GM12873 (cell line): ENCODE data around the gene ETFA.

Source experiments
- TF ChIP-seq, protein P1 (sequence below): IDR thresholded peaks from 2 replicates; pipeline ENCODE4 v1.5.1; 2012; ENCODE audit warnings: low read depth, mild to moderate bottlenecking, moderate library complexity, low read length, control low read depth; ENCODE audit not compliant: insufficient read depth; ENCODE audit errors: missing control alignments

Gene ETFA

DNA sequence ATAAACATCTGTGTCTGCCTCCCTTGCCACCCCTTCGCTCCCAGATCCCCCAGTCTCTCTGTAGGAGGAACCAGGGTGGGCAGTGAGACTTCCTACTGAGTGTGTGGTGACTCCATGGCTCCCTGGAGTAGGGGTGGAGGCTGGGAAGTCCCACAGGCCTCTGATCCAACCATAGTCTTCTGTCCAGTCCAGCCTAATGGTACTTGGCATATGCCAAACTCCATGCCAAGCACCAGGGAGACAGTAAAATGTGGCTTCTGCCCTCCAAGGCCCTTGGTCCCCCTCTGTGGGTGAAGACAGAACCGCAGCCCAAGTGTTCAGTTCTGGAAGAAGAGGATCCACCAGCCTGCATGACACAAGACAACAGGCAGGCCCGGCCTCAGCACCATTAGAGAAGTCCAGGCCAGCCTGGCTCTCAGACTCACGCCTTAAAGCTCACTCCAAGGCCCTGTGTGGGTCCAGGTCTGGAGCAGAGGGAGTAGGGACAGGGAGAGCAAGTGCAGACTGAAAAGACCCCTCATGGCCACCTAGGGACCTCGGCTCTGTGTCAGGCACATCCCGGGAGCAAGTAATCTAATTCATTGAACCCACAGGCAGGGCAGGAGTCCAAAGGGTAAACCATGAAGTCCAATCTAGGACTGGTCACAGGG, 112.7 kb downstream of the ETFA start:
- TF ChIP-seq, protein P1, sequence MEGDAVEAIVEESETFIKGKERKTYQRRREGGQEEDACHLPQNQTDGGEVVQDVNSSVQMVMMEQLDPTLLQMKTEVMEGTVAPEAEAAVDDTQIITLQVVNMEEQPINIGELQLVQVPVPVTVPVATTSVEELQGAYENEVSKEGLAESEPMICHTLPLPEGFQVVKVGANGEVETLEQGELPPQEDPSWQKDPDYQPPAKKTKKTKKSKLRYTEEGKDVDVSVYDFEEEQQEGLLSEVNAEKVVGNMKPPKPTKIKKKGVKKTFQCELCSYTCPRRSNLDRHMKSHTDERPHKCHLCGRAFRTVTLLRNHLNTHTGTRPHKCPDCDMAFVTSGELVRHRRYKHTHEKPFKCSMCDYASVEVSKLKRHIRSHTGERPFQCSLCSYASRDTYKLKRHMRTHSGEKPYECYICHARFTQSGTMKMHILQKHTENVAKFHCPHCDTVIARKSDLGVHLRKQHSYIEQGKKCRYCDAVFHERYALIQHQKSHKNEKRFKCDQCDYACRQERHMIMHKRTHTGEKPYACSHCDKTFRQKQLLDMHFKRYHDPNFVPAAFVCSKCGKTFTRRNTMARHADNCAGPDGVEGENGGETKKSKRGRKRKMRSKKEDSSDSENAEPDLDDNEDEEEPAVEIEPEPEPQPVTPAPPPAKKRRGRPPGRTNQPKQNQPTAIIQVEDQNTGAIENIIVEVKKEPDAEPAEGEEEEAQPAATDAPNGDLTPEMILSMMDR: no peak

DNA sequence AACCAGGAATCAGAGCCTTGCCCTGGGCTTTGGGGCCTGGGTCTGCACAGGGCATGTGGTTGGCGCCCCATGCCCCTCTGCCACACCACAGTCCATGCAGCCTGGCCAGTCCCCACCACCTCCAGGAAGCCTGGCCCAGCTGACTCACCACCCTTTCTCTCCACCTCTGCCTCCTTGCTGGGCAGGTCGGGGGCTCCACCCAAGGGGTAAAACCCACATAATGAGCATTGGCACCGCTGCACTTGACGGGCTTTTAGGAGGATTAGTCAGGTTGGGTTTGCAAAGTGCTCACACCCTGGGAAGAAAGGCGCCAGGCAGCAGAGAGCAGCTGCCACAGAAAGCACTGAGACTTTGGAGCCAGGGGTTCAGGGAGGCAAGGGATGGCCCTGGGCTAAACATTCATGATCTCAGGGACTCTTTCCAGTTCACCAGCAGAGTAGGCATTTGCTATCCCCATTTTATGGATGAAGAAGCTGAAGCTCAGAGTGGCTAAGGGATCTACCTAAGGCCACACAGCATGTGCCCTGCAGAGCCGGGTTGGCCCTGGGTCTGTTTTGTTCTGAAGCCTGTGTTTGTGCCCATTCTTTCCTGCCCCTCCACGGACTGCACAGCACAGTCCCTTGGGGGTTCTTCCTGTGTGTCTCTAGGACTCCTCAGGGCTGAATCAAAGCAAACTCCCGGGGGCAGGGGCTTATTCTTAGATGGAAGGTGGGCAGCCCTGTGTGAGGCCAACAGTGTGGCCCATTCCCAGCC, 113.4 kb downstream of the ETFA start:
- TF ChIP-seq, protein P1: no peak

DNA sequence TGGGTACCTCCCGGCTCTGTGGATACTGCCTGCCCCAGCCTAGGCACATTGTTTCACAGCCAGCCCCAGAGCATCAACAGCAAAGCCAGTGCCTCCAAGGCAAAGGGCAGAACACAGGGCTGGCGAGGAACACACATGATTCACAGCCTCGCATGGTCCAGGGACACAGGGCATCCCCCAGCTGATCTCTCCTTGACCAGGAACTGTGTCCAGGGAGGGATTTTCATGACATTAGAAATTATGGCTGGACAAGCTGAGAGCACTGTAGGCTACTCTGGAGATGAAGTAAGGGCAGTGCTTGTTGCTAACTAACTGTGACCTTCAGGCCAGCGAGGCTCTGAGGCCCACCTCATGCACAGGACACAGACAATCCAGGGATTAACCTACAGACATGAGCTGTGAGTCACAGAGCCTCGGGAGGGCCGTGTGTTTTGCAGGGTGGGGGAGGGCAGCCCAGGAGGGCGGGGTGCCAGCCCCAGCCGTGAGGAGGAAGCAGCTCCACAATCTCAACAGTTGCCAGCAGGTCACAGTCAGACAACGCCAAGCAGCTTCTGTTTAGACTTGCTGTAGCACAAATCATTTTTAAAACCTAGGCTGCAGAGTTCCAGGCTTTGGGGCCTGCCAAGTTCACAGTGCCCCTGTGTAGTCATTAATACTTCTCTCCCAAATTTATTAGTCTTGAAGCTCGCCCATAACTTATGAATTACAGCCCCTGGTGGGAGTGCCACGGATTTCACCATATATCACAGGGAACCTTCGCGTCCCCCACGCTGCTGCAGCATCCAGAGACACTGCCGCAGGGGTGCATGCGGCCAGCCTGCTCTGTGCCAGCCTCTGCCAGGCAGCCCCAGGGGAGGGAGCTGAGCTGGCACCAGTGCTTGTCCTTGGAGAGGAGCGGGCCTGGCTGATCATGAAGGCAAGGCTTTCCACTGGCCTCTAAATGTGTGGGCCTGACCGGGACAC, 114.7 kb downstream of the ETFA start:
- TF ChIP-seq, protein P1: no peak

DNA sequence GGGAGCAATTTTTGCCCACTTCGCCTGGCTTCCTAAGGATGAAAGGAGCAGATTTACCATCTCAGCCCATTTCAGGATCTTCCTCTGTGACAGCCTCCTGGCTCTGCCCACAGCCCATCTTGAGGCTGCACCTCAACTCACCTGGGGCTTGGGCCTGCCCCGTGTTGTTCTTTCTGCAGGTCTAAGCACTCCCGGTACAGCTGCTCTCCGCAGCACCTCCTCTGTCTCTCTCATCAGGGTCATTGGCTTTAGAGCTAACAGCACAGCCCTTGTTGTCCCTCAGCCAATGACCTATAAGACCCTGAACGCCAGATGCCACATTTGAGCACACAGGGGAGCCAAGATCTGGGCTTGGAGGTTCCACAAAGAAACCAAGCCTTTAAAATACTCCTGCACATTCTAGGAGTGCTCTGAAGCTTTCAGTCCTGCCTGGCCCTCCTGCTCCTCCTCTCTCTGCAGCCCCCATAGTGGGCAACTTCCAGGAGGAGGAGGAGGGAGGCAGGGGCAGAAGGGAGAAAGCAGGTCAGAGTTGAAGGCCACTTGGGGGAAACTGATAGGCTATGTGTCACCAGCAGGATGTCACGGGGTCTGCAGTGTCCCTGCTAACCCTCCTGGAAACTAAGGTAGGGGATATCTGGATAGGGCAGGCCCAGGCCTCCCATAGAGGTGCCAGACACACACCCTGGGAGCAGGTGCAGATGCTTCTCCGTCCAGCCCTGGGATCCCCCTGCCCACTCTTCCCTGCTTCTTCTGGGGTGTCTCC, 115.6 kb downstream of the ETFA start:
- TF ChIP-seq, protein P1: no peak

DNA sequence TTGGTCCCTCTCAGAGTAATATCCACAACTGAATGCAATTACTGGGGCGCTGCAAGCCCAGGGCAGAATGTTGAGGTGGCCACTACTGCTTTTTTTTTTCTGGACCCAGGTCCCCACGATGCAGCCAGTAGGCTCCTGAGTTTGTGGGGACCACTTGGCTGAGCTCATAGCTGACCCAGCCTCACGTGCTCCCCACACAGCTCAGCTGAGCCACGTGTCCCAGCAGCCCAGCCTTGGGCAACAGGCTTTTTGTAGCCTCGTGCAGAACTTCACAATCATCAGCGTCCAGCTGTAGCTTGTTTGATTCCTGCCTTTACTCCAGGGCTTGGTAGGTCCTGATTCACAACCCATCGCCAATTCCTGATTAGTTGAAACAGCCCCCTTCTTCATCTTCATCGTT, 117.3 kb downstream of the ETFA start:
- TF ChIP-seq, protein P1: no peak

DNA sequence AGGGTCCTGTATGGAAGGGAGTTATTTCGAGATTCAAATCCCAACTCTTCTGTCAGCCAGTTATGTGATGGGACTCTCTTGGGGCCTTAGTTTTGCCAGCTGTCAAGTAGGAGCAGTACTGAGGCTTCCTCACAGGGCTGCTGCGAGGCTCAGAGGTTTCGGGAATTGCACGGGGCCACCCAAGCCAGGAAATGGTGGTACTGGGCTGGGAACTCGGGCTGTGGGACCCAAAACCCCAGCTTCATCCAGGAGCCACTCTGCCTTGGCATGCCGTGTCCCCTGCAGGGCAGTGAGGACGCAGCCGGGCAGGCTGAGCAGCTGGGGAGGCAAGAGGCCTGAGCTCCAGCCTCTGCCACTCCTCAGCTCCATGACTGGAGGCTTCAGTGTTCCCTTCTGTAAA, 118.6 kb downstream of the ETFA start:
- TF ChIP-seq, protein P1: no peak
